ENCODE measurements around the gene EYA2. TPM values are rescaled to one million over a fixed set of nuclear protein-coding genes. Genes with fewer than 3 reads are reported as not detected.

EYA2 gene
- total and polyA plus RNA-seq, 9 donors: 1.5 to 8.6 (median 3.2) TPM

DNA sequence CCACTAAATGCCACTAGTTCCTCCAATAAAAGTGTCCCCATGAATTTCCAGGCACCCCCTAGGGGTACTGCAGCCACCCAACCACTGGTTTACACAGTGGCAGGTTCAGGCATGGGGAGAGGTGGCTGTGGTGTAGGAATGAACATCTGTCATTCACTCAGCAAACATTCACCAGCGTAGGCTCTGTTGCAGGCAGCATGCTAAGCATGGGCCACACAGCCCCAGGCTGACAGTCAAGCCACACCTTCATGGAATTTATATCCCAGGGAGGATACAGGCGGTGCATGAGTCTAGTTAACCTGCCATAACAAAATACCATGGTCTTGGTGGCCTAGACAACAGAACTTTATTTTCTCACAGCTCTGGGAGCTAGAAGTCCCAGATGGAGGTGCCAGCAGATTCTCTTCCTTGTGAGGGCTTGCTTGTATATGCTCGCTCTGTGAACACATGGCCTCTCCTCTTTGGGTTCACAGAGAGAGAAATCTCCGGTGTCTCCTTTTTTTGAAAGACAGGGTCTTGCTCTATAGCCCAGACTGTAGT is 135.7 kb downstream of the EYA2 start:
- peaks cover 4% of the 10 kb centered on the region for H3K36me3 ChIP-seq (ENCODE audit: control insufficient read depth, insufficient read depth, low read length)
- H3K27ac ChIP-seq (ENCODE audit: low read length): no peak overlapping the region
- peaks cover 6% of the 10 kb centered on the region for H3K9me3 ChIP-seq (replicated peaks; ENCODE audit: control insufficient read depth, low read depth, low read length)
- no peaks in the 10 kb centered on the region for H3K27me3 ChIP-seq (ENCODE audit: control insufficient read depth, insufficient read depth, low read length)
- H3K4me3 ChIP-seq (ENCODE audit: low read length): no peak overlapping the region
- no peak for DNase-seq
- WGBS (ENCODE audit: insufficient coverage): 69% methylated on average over 2 of the region's 4 CpGs
- peaks cover 3% of the 10 kb centered on the region for H3K4me1 ChIP-seq (ENCODE audit: control insufficient read depth, insufficient read depth, low read length)

DNA sequence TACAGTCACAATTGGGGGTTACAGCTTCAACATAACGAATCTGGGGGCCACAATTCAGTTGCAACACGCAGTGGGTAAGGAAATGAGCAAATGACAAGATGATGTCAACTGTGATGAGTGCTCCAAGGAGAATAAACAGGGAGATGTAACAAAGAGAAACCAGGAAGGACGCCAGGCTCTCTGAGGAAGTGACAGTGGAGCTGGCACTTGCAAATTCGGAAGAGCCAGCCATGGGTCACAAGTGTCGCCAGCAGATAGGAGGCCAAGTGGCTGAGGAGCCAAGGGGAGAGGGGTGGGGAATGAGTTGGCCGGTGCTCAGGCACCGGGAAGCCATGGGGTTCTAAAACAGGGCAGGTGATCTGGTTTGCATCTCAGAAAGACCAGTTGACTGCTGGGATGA is 136.4 kb downstream of the EYA2 start:
- H3K27me3 ChIP-seq (ENCODE audit: control insufficient read depth, insufficient read depth, low read length): no peaks in the 10 kb centered on the region
- H3K4me1 ChIP-seq (ENCODE audit: control insufficient read depth, insufficient read depth, low read length): peaks cover 3% of the 10 kb centered on the region
- peaks cover 4% of the 10 kb centered on the region for H3K36me3 ChIP-seq (ENCODE audit: control insufficient read depth, insufficient read depth, low read length)
- 48% methylated on average over 7 of the region's 7 CpGs for WGBS (ENCODE audit: insufficient coverage)
- peaks cover 6% of the 10 kb centered on the region for H3K9me3 ChIP-seq (replicated peaks; ENCODE audit: control insufficient read depth, low read depth, low read length)
- H3K27ac ChIP-seq (ENCODE audit: low read length): no peak overlapping the region
- H3K4me3 ChIP-seq (ENCODE audit: low read length): no peak overlapping the region
- no peak for DNase-seq

DNA sequence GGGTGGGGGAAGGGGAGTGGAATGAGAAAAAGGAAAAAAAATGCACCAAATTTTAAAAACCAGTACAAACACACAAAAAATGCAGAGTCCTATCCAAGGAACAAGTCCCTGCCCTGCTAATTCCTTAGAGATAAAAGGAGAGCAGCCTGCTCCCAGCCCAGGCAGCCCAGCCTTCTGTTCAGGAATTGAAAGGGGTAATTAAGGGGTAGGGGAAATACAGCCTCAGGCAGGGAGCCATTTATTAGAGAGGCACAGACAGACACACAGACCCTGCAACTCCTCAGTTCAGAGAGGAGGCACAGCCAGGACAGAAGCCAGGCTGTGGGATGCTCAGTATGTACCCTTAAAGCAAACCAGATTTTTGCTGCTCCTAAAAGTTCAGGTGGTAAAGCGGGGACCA is 137.2 kb downstream of the EYA2 start:
- no peak for DNase-seq
- Histone ChIP-seq H3K27me3 (ENCODE audit: control insufficient read depth, insufficient read depth, low read length) (no peaks in the 10 kb centered on the region), H3K27ac (ENCODE audit: low read length) (no peak overlapping the region), H3K4me1 (ENCODE audit: control insufficient read depth, insufficient read depth, low read length) (peaks cover 3% of the 10 kb centered on the region), H3K4me3 (ENCODE audit: low read length) (no peak overlapping the region), H3K9me3 (replicated peaks; ENCODE audit: control insufficient read depth, low read depth, low read length) (peaks cover 6% of the 10 kb centered on the region), H3K36me3 (ENCODE audit: control insufficient read depth, insufficient read depth, low read length) (peaks cover 4% of the 10 kb centered on the region)
- WGBS (ENCODE audit: insufficient coverage): 86% methylated on average over 1 of the region's 1 CpG

DNA sequence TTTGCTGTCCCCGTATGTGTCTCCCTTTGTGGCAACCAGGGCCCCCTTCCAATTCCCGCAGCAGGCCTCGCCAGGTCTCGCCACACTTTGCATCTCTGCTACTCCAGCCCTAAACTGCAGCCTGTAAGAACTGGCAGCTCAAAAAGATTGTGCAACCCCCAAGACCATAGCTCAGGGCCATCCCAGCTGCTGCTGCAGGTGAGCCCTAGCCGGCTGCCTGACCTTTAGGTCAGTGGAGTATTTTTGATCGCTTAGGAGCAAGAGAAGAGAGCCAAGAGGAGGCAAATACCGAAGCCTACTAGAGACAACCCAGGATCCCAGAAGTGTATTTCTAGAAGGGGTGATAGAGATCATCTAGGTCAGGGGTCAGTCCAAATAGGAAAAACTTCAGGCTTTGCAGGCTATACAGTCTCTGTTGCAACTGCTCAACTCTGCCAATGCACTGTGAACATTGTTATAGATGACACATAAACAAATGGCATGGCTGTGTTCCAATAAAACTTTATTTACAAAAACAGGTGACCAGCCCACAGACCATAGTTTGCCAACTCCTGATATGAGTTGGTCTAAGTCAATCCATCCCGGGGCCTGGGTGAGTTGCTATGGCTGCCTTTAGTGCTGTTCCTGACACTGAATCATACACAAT is 138.4 kb downstream of the EYA2 start:
- Histone ChIP-seq H3K9me3 (replicated peaks; ENCODE audit: control insufficient read depth, low read depth, low read length) (peaks cover 6% of the 10 kb centered on the region), H3K4me1 (ENCODE audit: control insufficient read depth, insufficient read depth, low read length) (peaks cover 3% of the 10 kb centered on the region), H3K4me3 (ENCODE audit: low read length) (no peak overlapping the region), H3K27ac (ENCODE audit: low read length) (no peak overlapping the region), H3K27me3 (ENCODE audit: control insufficient read depth, insufficient read depth, low read length) (no peaks in the 10 kb centered on the region), H3K36me3 (ENCODE audit: control insufficient read depth, insufficient read depth, low read length) (peaks cover 4% of the 10 kb centered on the region)
- no peak for DNase-seq
- 61% methylated on average over 3 of the region's 8 CpGs for whole genome bisulfite sequencing (ENCODE audit: insufficient coverage)

DNA sequence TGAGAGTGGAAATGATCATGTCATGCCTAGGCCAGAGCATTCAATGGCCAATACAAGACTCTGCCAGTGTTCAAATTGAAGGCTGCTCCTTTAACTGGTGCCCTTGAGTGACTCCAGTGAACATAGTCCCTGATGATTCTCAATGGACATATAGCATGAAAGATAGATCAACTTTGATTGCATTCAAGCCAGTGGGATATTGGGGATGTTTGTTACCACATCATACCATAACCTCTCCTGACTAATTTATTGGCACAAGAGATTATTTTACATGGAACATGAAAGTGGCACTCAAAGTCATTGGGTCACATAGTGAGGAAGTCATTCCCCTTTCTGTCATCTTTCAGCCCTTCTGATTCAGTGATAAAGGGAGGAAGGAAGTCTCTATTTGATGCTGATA is 139.0 kb downstream of the EYA2 start:
- H3K4me3 ChIP-seq (ENCODE audit: low read length): no peak overlapping the region
- no peaks in the 10 kb centered on the region for H3K36me3 ChIP-seq (ENCODE audit: control insufficient read depth, insufficient read depth, low read length)
- H3K27ac ChIP-seq (ENCODE audit: low read length): no peak overlapping the region
- no peak for DNase-seq
- peaks cover 3% of the 10 kb centered on the region for H3K4me1 ChIP-seq (ENCODE audit: control insufficient read depth, insufficient read depth, low read length)
- H3K9me3 ChIP-seq (replicated peaks; ENCODE audit: control insufficient read depth, low read depth, low read length): peaks cover under 1% of the 10 kb centered on the region
- H3K27me3 ChIP-seq (ENCODE audit: control insufficient read depth, insufficient read depth, low read length): no peaks in the 10 kb centered on the region

DNA sequence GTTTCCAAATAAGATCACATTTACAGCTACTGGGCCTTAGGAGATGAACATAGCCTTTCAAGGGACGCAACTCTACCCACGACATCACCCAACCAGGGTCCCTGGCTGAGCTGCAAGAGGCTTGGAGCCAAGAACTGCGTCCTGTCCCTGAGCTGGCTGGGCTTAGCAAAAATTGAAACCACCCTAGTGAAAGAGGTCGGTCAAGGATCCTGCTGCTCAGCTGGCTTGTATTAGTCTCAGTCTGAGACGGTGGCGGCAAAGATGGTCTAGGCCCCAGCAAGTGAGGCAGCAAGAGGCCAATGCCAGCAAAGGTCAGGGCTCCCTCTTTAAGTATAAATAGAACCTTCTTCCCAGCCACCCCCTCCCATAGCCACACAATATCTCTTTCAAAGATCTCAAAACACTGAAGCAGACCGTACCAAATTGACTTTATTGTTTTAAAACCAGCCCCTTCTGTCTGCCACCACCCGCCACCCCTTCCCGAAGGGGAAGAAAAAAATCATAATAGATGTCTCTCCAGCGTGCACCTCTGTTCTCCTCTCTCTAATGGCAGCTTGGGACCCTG is 140.5 kb downstream of the EYA2 start:
- no peaks in the 10 kb centered on the region for H3K9me3 ChIP-seq (replicated peaks; ENCODE audit: control insufficient read depth, low read depth, low read length)
- H3K4me1 ChIP-seq (ENCODE audit: control insufficient read depth, insufficient read depth, low read length): peaks cover 3% of the 10 kb centered on the region
- no peak overlapping the region for H3K4me3 ChIP-seq (ENCODE audit: low read length)
- H3K27ac ChIP-seq (ENCODE audit: low read length): no peak overlapping the region
- no peaks in the 10 kb centered on the region for H3K27me3 ChIP-seq (ENCODE audit: control insufficient read depth, insufficient read depth, low read length)
- WGBS (ENCODE audit: insufficient coverage): 28% methylated on average over 4 of the region's 10 CpGs
- H3K36me3 ChIP-seq (ENCODE audit: control insufficient read depth, insufficient read depth, low read length): no peaks in the 10 kb centered on the region
- no peak for DNase-seq

DNA sequence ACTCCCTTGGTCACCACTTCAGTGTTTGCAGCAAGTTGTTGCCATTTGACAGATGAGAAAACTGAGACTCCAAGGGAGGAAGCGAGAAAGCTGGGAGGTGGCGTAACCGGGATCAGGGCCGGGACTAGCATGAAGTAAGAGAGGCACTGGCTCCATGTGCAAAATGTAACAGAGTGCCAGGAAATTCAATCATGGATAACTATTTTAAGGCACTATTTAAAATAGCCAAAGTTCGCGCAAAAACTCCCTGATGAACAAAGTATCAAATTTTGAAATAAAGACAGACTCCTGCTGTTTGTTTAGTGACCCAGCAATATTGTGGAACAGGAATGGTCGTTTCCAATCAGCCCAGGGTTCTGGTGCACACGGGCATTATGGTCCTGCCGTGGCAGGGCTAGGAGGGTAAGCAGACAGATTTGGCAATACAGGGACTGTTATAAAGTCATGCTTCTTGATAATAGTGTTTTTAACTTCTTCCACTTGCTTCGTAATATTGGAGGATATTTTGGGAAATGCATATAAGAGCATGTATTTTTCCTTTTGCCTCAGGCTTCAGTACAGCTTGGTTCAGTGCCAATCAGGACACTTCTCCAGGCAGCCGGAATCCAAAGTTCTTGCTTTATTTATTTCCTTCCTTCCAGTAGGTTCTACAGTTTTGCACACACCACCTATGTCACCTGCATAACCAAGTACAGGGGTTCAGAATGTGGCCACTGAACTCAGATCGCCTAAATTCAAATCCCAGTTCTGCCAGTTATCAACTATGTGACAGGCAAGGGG is 141.6 kb downstream of the EYA2 start:
- peak; percentile 56 for DNase-seq

DNA sequence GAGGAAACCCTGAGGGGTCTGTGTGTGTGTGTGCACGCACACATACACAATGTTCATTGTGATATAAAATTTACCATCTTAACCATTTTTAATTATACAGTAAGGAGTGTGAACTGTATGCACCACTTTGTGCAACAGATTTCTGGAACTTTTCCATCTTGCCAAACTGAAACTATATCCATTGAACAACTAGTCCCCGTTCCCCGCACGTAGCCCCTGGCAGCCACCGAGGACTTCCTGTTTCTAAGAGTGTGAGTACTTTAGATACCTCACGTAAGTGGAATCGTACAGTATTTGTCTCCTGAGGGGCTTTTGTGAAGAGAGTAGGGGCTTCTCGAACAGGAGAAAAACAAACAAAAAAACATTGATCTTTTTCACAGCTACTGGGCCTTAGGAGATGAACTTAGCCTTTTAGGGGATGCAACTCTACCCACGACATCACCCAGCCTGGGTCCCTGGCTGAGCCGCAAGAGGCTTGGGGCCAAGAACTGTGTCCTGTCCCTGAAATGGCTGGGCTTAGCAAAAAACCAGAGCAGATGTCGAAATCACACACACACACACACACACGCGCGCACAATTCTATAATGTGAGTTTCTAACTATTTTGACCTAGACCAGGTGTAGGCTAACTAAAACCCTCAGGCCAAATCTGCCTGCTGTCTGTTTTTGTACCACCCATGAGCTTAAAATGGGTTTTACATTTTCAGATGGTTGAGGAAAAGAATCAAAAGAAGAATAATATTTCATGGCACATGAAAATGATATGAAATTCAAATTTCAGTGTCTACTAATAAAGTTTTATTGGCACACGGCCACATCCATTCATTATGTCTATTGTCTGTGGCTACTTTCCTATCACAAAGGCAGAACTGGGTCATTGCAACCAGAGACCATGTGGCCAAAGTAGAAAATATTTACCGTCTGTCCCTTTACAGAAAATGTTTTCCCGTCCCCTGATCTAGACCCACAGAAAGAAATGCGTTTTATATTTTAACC is 144.2 kb downstream of the EYA2 start:
- Histone ChIP-seq H3K4me3 (ENCODE audit: low read length) (no peak overlapping the region), H3K9me3 (replicated peaks; ENCODE audit: control insufficient read depth, low read depth, low read length) (no peaks in the 10 kb centered on the region), H3K27me3 (ENCODE audit: control insufficient read depth, insufficient read depth, low read length) (no peaks in the 10 kb centered on the region), H3K27ac (ENCODE audit: low read length) (no peak overlapping the region), H3K36me3 (ENCODE audit: control insufficient read depth, insufficient read depth, low read length) (no peaks in the 10 kb centered on the region), H3K4me1 (ENCODE audit: control insufficient read depth, insufficient read depth, low read length) (peaks cover 3% of the 10 kb centered on the region)
- 74% methylated on average over 5 of the region's 18 CpGs for WGBS (ENCODE audit: insufficient coverage)
- no peak for DNase-seq

More for the DNA sequence above, 141.6 kb downstream of the EYA2 start:
- Histone ChIP-seq H3K4me3 (ENCODE audit: low read length) (no peak overlapping the region), H3K36me3 (ENCODE audit: control insufficient read depth, insufficient read depth, low read length) (no peaks in the 10 kb centered on the region), H3K4me1 (ENCODE audit: control insufficient read depth, insufficient read depth, low read length) (peaks cover 3% of the 10 kb centered on the region), H3K27ac (ENCODE audit: low read length) (no peak overlapping the region), H3K9me3 (replicated peaks; ENCODE audit: control insufficient read depth, low read depth, low read length) (no peaks in the 10 kb centered on the region), H3K27me3 (ENCODE audit: control insufficient read depth, insufficient read depth, low read length) (no peaks in the 10 kb centered on the region)
- 44% methylated on average over 4 of the region's 12 CpGs for WGBS (ENCODE audit: insufficient coverage)

DNA sequence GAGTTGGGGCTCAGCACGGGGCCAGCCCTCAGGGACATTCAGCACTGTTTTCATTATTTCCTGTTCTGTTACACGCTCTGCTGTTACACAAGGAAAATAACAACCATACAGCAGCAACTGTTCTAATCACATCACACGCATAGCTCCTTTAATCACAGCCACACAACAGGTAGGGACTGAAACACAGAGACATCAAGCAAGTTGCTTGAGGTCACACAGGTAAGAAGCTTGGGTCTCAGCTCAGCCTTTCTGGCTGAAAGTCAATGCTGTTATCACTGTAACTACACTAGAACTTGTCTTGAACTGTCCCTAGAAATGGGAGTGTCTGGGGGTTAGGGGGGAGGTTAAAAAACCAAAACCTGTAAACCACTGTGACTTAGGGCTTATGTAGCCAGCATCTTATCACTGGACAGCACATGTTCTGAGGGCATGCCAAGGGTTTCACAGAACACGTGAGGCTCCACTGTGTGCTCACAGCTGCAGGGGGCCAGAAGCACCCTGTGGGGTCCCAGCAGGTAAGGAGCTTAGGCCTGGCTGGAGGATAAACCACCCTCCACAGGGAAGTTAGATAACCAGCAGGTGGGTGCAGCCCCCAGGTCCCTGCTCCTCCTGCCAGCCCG is 146.0 kb downstream of the EYA2 start:
- Histone ChIP-seq H3K27me3 (ENCODE audit: control insufficient read depth, insufficient read depth, low read length) (no peaks in the 10 kb centered on the region), H3K27ac (ENCODE audit: low read length) (no peak overlapping the region), H3K36me3 (ENCODE audit: control insufficient read depth, insufficient read depth, low read length) (no peaks in the 10 kb centered on the region), H3K9me3 (replicated peaks; ENCODE audit: control insufficient read depth, low read depth, low read length) (peaks cover 4% of the 10 kb centered on the region), H3K4me1 (ENCODE audit: control insufficient read depth, insufficient read depth, low read length) (no peaks in the 10 kb centered on the region), H3K4me3 (ENCODE audit: low read length) (no peak overlapping the region)
- no peak for DNase-seq
- WGBS (ENCODE audit: insufficient coverage): 38% methylated on average over 4 of the region's 5 CpGs

Measured in muscle of leg (tissue), 11 donors.